ENCODE results near the gene EFCAB8.

The EFCAB8 gene

GRCh38 chr20:32980131-32980941 lies 121.6 kb downstream of the EFCAB8 start:
- H3K36me3 ChIP-seq (ENCODE audit: insufficient read depth, low read length), result no peaks in the 10 kb centered on the region
- H3K27me3 ChIP-seq (ENCODE audit: insufficient read depth, low read length), result peaks cover 30% of the 10 kb centered on the region; the same call in 1 of the 2 replicates
- no peak overlapping the region for H2AFZ ChIP-seq (ENCODE audit: low read length, unreplicated experiment)
- H3K4me1 ChIP-seq (ENCODE audit: control insufficient read depth, insufficient read depth, low read length, unreplicated experiment), result no peaks in the 10 kb centered on the region
- no peak overlapping the region for H3K27ac ChIP-seq (ENCODE audit: low read depth, low read length)
- no peaks in the 10 kb centered on the region for H3K79me2 ChIP-seq (ENCODE audit: control insufficient read depth, insufficient read depth, low read length, unreplicated experiment)
- no peak overlapping the region for H3K4me3 ChIP-seq (ENCODE audit: low read depth, low read length)

- no peaks in the 10 kb centered on the region for H3K4me1 ChIP-seq (ENCODE audit: control insufficient read depth, insufficient read depth, low read length, unreplicated experiment)
These were observed 122.3 kb downstream of the EFCAB8 start for GRCh38 chr20:32980990-32981389.

GRCh38 chr20:32982617-32983458 lies 124.1 kb downstream of the EFCAB8 start:
- Histone ChIP-seq H2AFZ (ENCODE audit: low read length, unreplicated experiment) (no peak overlapping the region), H3K27ac (ENCODE audit: low read depth, low read length) (no peak overlapping the region), H3K4me1 (ENCODE audit: control insufficient read depth, insufficient read depth, low read length, unreplicated experiment) (no peaks in the 10 kb centered on the region), H3K27me3 (ENCODE audit: insufficient read depth, low read length) (peaks cover 20% of the 10 kb centered on the region; the same call in 1 of the 2 replicates), H3K4me3 (ENCODE audit: low read depth, low read length) (no peak overlapping the region), H3K79me2 (ENCODE audit: control insufficient read depth, insufficient read depth, low read length, unreplicated experiment) (no peaks in the 10 kb centered on the region), H3K36me3 (ENCODE audit: insufficient read depth, low read length) (no peaks in the 10 kb centered on the region)

More at GRCh38 chr20:32980990-32981389, 122.3 kb downstream of the EFCAB8 start:
- Histone ChIP-seq H2AFZ (ENCODE audit: low read length, unreplicated experiment) (no peak overlapping the region), H3K27me3 (ENCODE audit: insufficient read depth, low read length) (peaks cover 30% of the 10 kb centered on the region; the same call in 1 of the 2 replicates), H3K27ac (ENCODE audit: low read depth, low read length) (no peak overlapping the region), H3K36me3 (ENCODE audit: insufficient read depth, low read length) (no peaks in the 10 kb centered on the region), H3K79me2 (ENCODE audit: control insufficient read depth, insufficient read depth, low read length, unreplicated experiment) (no peaks in the 10 kb centered on the region), H3K4me3 (ENCODE audit: low read depth, low read length) (no peak overlapping the region)

- no peak overlapping the region for H3K4me3 ChIP-seq (ENCODE audit: low read depth, low read length)
- no peaks in the 10 kb centered on the region for H3K36me3 ChIP-seq (ENCODE audit: insufficient read depth, low read length)
- no peaks in the 10 kb centered on the region for H3K4me1 ChIP-seq (ENCODE audit: control insufficient read depth, insufficient read depth, low read length, unreplicated experiment)
- H2AFZ ChIP-seq (ENCODE audit: low read length, unreplicated experiment), result no peak overlapping the region
- H3K79me2 ChIP-seq (ENCODE audit: control insufficient read depth, insufficient read depth, low read length, unreplicated experiment), result no peaks in the 10 kb centered on the region
- H3K27me3 ChIP-seq (ENCODE audit: insufficient read depth, low read length), result peaks cover 17% of the 10 kb centered on the region; the same call in 1 of the 2 replicates
- H3K27ac ChIP-seq (ENCODE audit: low read depth, low read length), result no peak overlapping the region
These were observed 124.9 kb downstream of the EFCAB8 start for GRCh38 chr20:32983459-32984112.

- no peaks in the 10 kb centered on the region for H3K36me3 ChIP-seq (ENCODE audit: insufficient read depth, low read length)
- H3K27ac ChIP-seq (ENCODE audit: low read depth, low read length), result no peak overlapping the region
- no peak overlapping the region for H3K4me3 ChIP-seq (ENCODE audit: low read depth, low read length)
- no peaks in the 10 kb centered on the region for H3K79me2 ChIP-seq (ENCODE audit: control insufficient read depth, insufficient read depth, low read length, unreplicated experiment)
- H3K4me1 ChIP-seq (ENCODE audit: control insufficient read depth, insufficient read depth, low read length, unreplicated experiment), result no peaks in the 10 kb centered on the region
- H2AFZ ChIP-seq (ENCODE audit: low read length, unreplicated experiment), result no peak overlapping the region
- H3K27me3 ChIP-seq (ENCODE audit: insufficient read depth, low read length), result peaks cover 13% of the 10 kb centered on the region; the same call in 1 of the 2 replicates
These were observed 125.5 kb downstream of the EFCAB8 start for GRCh38 chr20:32984196-32984595.

- H2AFZ ChIP-seq (ENCODE audit: low read length, unreplicated experiment), result no peak overlapping the region
- H3K27me3 ChIP-seq (ENCODE audit: insufficient read depth, low read length), result peaks cover 9% of the 10 kb centered on the region; the same call in 1 of the 2 replicates
- no peaks in the 10 kb centered on the region for H3K36me3 ChIP-seq (ENCODE audit: insufficient read depth, low read length)
- H3K4me1 ChIP-seq (ENCODE audit: control insufficient read depth, insufficient read depth, low read length, unreplicated experiment), result no peaks in the 10 kb centered on the region
- no peaks in the 10 kb centered on the region for H3K79me2 ChIP-seq (ENCODE audit: control insufficient read depth, insufficient read depth, low read length, unreplicated experiment)
- H3K4me3 ChIP-seq (ENCODE audit: low read depth, low read length), result no peak overlapping the region
- H3K27ac ChIP-seq (ENCODE audit: low read depth, low read length), result no peak overlapping the region
These were observed 126.1 kb downstream of the EFCAB8 start for GRCh38 chr20:32984631-32985354.

GRCh38 chr20:32985596-32985995 lies 126.9 kb downstream of the EFCAB8 start:
- no peak overlapping the region for H3K4me3 ChIP-seq (ENCODE audit: low read depth, low read length)
- no peaks in the 10 kb centered on the region for H3K4me1 ChIP-seq (ENCODE audit: control insufficient read depth, insufficient read depth, low read length, unreplicated experiment)
- H3K79me2 ChIP-seq (ENCODE audit: control insufficient read depth, insufficient read depth, low read length, unreplicated experiment), result no peaks in the 10 kb centered on the region
- H3K36me3 ChIP-seq (ENCODE audit: insufficient read depth, low read length), result no peaks in the 10 kb centered on the region
- H3K27me3 ChIP-seq (ENCODE audit: insufficient read depth, low read length), result peaks cover 10% of the 10 kb centered on the region; the same call in 1 of the 2 replicates
- no peak overlapping the region for H2AFZ ChIP-seq (ENCODE audit: low read length, unreplicated experiment)
- no peak overlapping the region for H3K27ac ChIP-seq (ENCODE audit: low read depth, low read length)

GRCh38 chr20:32986331-32986966 lies 127.7 kb downstream of the EFCAB8 start:
- no peak overlapping the region for H3K27ac ChIP-seq (ENCODE audit: low read depth, low read length)
- H3K79me2 ChIP-seq (ENCODE audit: control insufficient read depth, insufficient read depth, low read length, unreplicated experiment), result no peaks in the 10 kb centered on the region
- H3K4me3 ChIP-seq (ENCODE audit: low read depth, low read length), result no peak overlapping the region
- H3K27me3 ChIP-seq (ENCODE audit: insufficient read depth, low read length), result peaks cover 8% of the 10 kb centered on the region; the same call in 1 of the 2 replicates
- H3K4me1 ChIP-seq (ENCODE audit: control insufficient read depth, insufficient read depth, low read length, unreplicated experiment), result no peaks in the 10 kb centered on the region
- no peaks in the 10 kb centered on the region for H3K36me3 ChIP-seq (ENCODE audit: insufficient read depth, low read length)
- no peak overlapping the region for H2AFZ ChIP-seq (ENCODE audit: low read length, unreplicated experiment)

GRCh38 chr20:32987044-32987825 lies 128.5 kb downstream of the EFCAB8 start:
- H2AFZ ChIP-seq (ENCODE audit: low read length, unreplicated experiment), result no peak overlapping the region
- no peaks in the 10 kb centered on the region for H3K36me3 ChIP-seq (ENCODE audit: insufficient read depth, low read length)

More at GRCh38 chr20:32987044-32987825, 128.5 kb downstream of the EFCAB8 start:
- no peaks in the 10 kb centered on the region for H3K79me2 ChIP-seq (ENCODE audit: control insufficient read depth, insufficient read depth, low read length, unreplicated experiment)
- peaks cover 7% of the 10 kb centered on the region for H3K27me3 ChIP-seq (ENCODE audit: insufficient read depth, low read length)
- H3K4me3 ChIP-seq (ENCODE audit: low read depth, low read length), result no peak overlapping the region
- H3K4me1 ChIP-seq (ENCODE audit: control insufficient read depth, insufficient read depth, low read length, unreplicated experiment), result no peaks in the 10 kb centered on the region
- no peak overlapping the region for H3K27ac ChIP-seq (ENCODE audit: low read depth, low read length)

Measured in ACC112 (cell line).